HG03159 (cell line): Measurements from ENCODE around the gene DHCR7.
"Not testable (repeated sequence)": the region's sequence is repeated elsewhere in the genome, so short reads cannot be mapped to it uniquely, and the experiment has no call there.

Experiments used
- ATAC-seq: cut with Tn5 transposase; IDR thresholded peaks from one replicate; pipeline ENCODE4 v1.9.1; 2021; ENCODE audit warnings: mild to moderate bottlenecking, moderate library complexity; ENCODE audit not compliant: unreplicated experiment

The DHCR7 gene

GRCh38 chr11:71441251-71441650, 6.9 kb downstream of the DHCR7 start:
- no peak for ATAC-seq

GRCh38 chr11:71440021-71440755, 8.0 kb downstream of the DHCR7 start:
- no peak for ATAC-seq

- no peak for ATAC-seq
Measured at GRCh38 chr11:71438650-71439049, 9.5 kb downstream of the DHCR7 start.

GRCh38 chr11:71437879-71438278, 10.3 kb downstream of the DHCR7 start:
- ATAC-seq = no peak

GRCh38 chr11:71437399-71437798, 10.8 kb downstream of the DHCR7 start:
- ATAC-seq = no peak

GRCh38 chr11:71436861-71437260, 11.3 kb downstream of the DHCR7 start:
- no peak for ATAC-seq

GRCh38 chr11:71435278-71435951, 12.8 kb downstream of the DHCR7 start:
- ATAC-seq = no peak

- ATAC-seq = no peak
Measured at GRCh38 chr11:71434576-71435130, 13.5 kb downstream of the DHCR7 start.

- ATAC-seq = no peak
Measured at GRCh38 chr11:71433648-71434450, 14.3 kb downstream of the DHCR7 start.

GRCh38 chr11:71432761-71433647, 15.2 kb downstream of the DHCR7 start:
- no peak for ATAC-seq

- ATAC-seq = no peak
Measured at GRCh38 chr11:71431271-71431670, 16.9 kb downstream of the DHCR7 start.

GRCh38 chr11:71430166-71430565, 18.0 kb downstream of the DHCR7 start:
- ATAC-seq = no peak

GRCh38 chr11:71429701-71430100, 18.5 kb downstream of the DHCR7 start:
- no peak for ATAC-seq

GRCh38 chr11:71428861-71429435, 19.2 kb downstream of the DHCR7 start:
- ATAC-seq = no peak

- no peak for ATAC-seq
Measured at GRCh38 chr11:71426413-71426812, 21.8 kb downstream of the DHCR7 start.

- no peak for ATAC-seq
Measured at GRCh38 chr11:71425860-71426259, 22.3 kb downstream of the DHCR7 start.

GRCh38 chr11:71425409-71425808, 22.8 kb downstream of the DHCR7 start:
- ATAC-seq = no peak

- ATAC-seq = no peak
Measured at GRCh38 chr11:71423181-71423790, 24.9 kb downstream of the DHCR7 start.

GRCh38 chr11:71422318-71422717, 25.9 kb downstream of the DHCR7 start:
- not testable (repeated sequence) for ATAC-seq
